Adrenal gland (tissue), 5 donors: Measurements from ENCODE around the gene DAAM2.

ENCODE experiments used
- POLR2A ChIP-seq, 2 donors: fragments of 450-650 bp; IDR thresholded peaks; one replicate each; pipeline ENCODE4 v1.6.1; 2017; ENCODE audit warnings: antibody characterized with exemption in 2 of 2, mild to moderate bottlenecking in 2 of 2, moderate library complexity in 1 of 2
- TF ChIP-seq, protein P1 (sequence below), 6 experiments: fragments of 450-650 bp in 4 of 6; fragments of 200-600 bp in 2 of 6; sonication (generic) in 1 of 6; IDR thresholded peaks; 1 replicate in 5 of 6; 2 replicates in 1 of 6; pipeline versions ENCODE4 v1.5.1 to v1.8.0; 2016 to 2021; ENCODE audit warnings: antibody characterized with exemption in 6 of 6, mild to moderate bottlenecking in 2 of 6, moderate library complexity in 1 of 6
- donor health status: DM: no; HTN: no; CAD: no.

- TF ChIP-seq, protein P1, sequence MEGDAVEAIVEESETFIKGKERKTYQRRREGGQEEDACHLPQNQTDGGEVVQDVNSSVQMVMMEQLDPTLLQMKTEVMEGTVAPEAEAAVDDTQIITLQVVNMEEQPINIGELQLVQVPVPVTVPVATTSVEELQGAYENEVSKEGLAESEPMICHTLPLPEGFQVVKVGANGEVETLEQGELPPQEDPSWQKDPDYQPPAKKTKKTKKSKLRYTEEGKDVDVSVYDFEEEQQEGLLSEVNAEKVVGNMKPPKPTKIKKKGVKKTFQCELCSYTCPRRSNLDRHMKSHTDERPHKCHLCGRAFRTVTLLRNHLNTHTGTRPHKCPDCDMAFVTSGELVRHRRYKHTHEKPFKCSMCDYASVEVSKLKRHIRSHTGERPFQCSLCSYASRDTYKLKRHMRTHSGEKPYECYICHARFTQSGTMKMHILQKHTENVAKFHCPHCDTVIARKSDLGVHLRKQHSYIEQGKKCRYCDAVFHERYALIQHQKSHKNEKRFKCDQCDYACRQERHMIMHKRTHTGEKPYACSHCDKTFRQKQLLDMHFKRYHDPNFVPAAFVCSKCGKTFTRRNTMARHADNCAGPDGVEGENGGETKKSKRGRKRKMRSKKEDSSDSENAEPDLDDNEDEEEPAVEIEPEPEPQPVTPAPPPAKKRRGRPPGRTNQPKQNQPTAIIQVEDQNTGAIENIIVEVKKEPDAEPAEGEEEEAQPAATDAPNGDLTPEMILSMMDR (IDR thresholded peaks at IDR 0.05) = no peak
- TF ChIP-seq POLR2A (IDR thresholded peaks at IDR 0.05) = no peak
These were observed 87.4 kb downstream of the DAAM2 start for GRCh38 chr6:39879535-39879934.
